NT2/D1 (cell line): ENCODE results near the gene CDKN2C.

Experiments
- DNase-seq: peaks from one replicate; pipeline ENCODE4 v3.0.0-alpha.2; 2011; ENCODE audit warnings: low read depth, low spot score
- H3K27me3 ChIP-seq: 2 replicates; pipeline ENCODE4 v1.6.0; 2011; ENCODE audit warnings: mild to moderate bottlenecking; ENCODE audit not compliant: insufficient read length, insufficient read depth
- H3K36me3 ChIP-seq: 2 replicates; pipeline ENCODE4 v1.6.1; 2011; ENCODE audit warnings: mild to moderate bottlenecking, low read length, mixed read lengths; ENCODE audit not compliant: insufficient read depth, insufficient read length
- H3K4me1 ChIP-seq: 2 replicates; pipeline ENCODE4 v1.5.1; 2011; ENCODE audit not compliant: insufficient read depth, insufficient read length
- H3K4me3 ChIP-seq: 2 replicates; pipeline ENCODE4 v1.5.1; 2011; ENCODE audit warnings: low read depth; ENCODE audit not compliant: insufficient read length
- H3K9ac ChIP-seq: 2 replicates; pipeline ENCODE4 v1.6.0; 2011; ENCODE audit warnings: low read depth; ENCODE audit not compliant: insufficient read length
- H3K9me3 ChIP-seq: 2 replicates; pipeline ENCODE4 v1.5.1; 2011; ENCODE audit warnings: mild to moderate bottlenecking, low read length; ENCODE audit not compliant: insufficient read depth
- SUZ12 ChIP-seq: IDR thresholded peaks from 2 replicates; pipeline ENCODE4 v1.6.1; 2011; ENCODE audit not compliant: insufficient read length, insufficient read depth; ENCODE audit errors: extremely low read depth
- YY1 ChIP-seq: IDR thresholded peaks from 2 replicates; pipeline ENCODE4 v1.6.1; 2011; ENCODE audit not compliant: insufficient read length, insufficient read depth
- ZNF274 ChIP-seq: IDR thresholded peaks from 2 replicates; pipeline ENCODE4 v1.6.1; 2011; ENCODE audit warnings: mild to moderate bottlenecking, low read depth, low read length

Gene CDKN2C

DNA sequence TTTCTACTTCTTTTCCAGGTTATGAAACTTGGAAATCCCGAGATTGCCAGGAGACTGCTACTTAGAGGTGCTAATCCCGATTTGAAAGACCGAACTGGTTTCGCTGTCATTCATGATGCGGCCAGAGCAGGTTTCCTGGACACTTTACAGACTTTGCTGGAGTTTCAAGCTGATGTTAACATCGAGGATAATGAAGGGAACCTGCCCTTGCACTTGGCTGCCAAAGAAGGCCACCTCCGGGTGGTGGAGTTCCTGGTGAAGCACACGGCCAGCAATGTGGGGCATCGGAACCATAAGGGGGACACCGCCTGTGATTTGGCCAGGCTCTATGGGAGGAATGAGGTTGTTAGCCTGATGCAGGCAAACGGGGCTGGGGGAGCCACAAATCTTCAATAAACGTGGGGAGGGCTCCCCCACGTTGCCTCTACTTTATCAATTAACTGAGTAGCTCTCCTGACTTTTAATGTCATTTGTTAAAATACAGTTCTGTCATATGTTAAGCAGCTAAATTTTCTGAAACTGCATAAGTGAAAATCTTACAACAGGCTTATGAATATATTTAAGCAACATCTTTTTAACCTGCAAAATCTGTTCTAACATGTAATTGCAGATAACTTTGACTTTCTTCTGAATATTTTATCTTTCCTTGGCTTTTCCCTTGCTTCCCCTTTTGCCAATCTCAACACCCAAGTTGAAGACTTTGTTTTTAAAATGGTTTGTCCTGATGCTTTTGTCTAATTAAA lies 4.0 kb downstream of the CDKN2C start:
- Histone ChIP-seq H3K9me3 (no peaks in the 10 kb centered on the region), H3K4me1 (peaks cover 3% of the 10 kb centered on the region), H3K36me3 (no peaks in the 10 kb centered on the region), H3K4me3 (no peak overlapping the region), H3K9ac (no peak overlapping the region), H3K27me3 (peaks cover 96% of the 10 kb centered on the region)
- DNase-seq = no peak
- no peak for TF ChIP-seq ZNF274
- no peak for TF ChIP-seq YY1
- no peak for TF ChIP-seq SUZ12

DNA sequence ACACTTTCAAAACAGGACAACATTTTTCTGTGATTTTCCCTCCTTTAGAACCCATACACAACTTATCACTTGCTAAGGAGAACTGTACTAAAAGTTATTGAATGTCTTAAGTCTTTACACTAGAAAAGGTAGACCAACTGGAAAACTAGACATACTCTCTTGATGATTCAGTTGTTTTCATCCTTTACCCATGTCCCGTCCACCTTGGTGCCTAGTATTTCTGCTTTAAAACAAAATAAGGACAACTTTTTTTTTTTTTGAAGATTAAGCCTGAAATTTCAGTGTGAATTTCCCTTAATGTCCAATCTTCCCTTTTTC lies 4.5 kb downstream of the CDKN2C start:
- Histone ChIP-seq H3K9me3 (no peaks in the 10 kb centered on the region), H3K36me3 (no peaks in the 10 kb centered on the region), H3K27me3 (peaks cover 96% of the 10 kb centered on the region), H3K4me1 (peaks cover 3% of the 10 kb centered on the region), H3K4me3 (no peak overlapping the region), H3K9ac (no peak overlapping the region)
- DNase-seq = no peak
- TF ChIP-seq ZNF274 (no peak), YY1 (no peak), SUZ12 (no peak)

DNA sequence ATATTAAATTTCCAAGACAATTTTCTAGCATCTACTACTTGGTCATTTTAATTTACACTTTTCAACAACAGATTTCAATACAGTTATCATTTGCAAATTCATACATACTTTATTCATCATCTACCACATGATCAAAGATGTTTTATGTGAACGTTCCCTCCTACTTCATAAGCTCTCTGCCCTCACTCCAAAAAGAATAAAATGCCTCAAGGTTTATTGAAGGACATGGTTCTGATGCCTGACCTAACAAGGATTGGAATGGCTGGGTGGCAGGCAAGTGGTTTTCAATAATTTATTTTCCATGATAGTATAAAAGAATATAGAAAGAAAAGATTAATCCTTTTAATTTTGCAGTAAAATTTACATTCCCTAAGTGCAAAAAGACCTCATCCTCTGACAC lies 5.4 kb downstream of the CDKN2C start:
- no peak for DNase-seq

DNA sequence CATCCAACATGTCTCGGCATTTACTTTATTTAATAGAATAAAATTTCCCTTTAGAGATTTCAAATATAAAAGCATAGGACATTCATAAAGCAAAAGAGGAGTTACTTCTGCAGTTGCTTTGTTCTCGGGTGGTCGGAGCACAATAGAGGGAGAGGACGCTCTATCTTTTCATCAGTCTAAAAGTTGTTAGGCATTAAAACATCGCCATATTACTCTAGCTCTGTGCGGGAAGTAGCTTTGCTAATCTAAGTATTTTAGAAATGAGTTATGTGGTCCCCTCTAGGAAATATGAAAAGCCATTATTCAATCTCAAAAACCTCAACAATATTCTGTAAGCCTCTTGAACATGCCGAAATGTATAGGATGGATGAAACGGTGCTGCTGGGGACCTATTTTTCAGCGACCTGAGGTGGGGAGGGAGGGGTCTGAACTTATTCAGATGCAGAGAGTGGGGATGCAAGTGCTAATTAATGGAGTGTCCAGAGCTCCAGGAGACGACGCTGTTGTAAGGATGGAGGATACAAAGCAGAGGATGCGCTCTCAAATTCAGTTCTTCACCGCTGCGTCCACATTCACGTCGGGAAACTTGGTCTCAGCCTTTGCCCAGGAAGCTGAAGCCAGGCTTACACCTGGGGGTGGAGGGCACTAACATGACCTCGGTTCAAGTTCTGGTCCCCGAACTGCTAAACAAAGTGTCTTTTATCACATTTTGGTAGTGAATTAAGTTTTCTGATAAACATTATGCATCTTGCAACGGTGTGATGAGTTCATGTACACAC lies 6.3 kb downstream of the CDKN2C start:
- peaks cover 96% of the 10 kb centered on the region for H3K27me3 ChIP-seq
- DNase-seq = no peak
- TF ChIP-seq YY1 (no peak), SUZ12 (peak; percentile 97)
- H3K4me3 ChIP-seq = peak overlapping the region; percentile 42
- H3K4me1 ChIP-seq = peaks cover 3% of the 10 kb centered on the region
- H3K9me3 ChIP-seq = no peaks in the 10 kb centered on the region
- H3K9ac ChIP-seq = no peak overlapping the region
- H3K36me3 ChIP-seq = no peaks in the 10 kb centered on the region

More for the DNA sequence above, 5.4 kb downstream of the CDKN2C start:
- H3K9ac ChIP-seq = no peak overlapping the region
- H3K36me3 ChIP-seq = no peaks in the 10 kb centered on the region
- TF ChIP-seq YY1 (no peak), SUZ12 (no peak), ZNF274 (no peak)
- H3K27me3 ChIP-seq = peaks cover 96% of the 10 kb centered on the region
- H3K4me3 ChIP-seq = no peak overlapping the region
- no peaks in the 10 kb centered on the region for H3K9me3 ChIP-seq
- peaks cover 3% of the 10 kb centered on the region for H3K4me1 ChIP-seq

DNA sequence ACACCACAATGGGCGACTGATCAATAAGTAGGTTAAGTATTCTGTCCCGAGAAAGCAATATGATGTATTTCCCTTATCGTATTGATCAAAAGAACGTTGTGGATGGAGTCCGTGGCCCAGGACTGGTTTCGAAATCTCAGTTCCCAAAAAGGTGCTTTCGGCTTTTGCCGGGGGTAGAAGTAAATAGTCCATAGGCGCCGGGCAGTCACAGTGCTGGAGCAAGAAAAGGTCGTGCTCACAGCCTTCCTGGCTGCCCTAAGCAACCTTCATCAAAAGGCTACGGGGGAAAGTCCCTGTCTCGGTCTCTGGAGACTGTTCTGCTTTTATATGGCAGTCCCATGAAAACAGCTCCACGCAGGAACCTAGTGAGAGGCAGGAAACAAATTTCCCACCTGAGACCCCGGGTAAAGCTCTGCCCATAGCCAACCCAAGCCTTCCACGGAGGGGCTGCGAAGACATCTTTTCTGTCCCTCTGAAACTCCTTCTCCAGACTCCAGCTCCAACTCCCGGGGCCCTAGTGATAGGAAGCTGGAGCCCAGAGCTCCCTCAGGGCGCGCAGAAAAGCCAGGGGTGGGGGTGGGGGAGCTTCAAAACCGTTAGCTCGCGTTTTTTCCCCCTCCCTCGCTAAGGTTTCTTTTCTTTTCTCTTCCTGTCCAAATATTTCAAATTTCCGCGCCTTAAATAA lies 7.0 kb downstream of the CDKN2C start:
- H3K4me1 ChIP-seq = peaks cover 3% of the 10 kb centered on the region
- peaks cover 96% of the 10 kb centered on the region for H3K27me3 ChIP-seq
- H3K4me3 ChIP-seq = peak overlapping the region; percentile 42
- no peak for DNase-seq
- TF ChIP-seq YY1 = no peak
- no peak for TF ChIP-seq ZNF274
- TF ChIP-seq SUZ12 = no peak
- no peaks in the 10 kb centered on the region for H3K9me3 ChIP-seq
- no peak overlapping the region for H3K9ac ChIP-seq
- no peaks in the 10 kb centered on the region for H3K36me3 ChIP-seq

GRCh38 chr1:50977575-50978143 lies 7.6 kb downstream of the CDKN2C start:
- H3K27me3 ChIP-seq = peaks cover 96% of the 10 kb centered on the region
- TF ChIP-seq ZNF274 (no peak), SUZ12 (peak; percentile 25)

More at GRCh38 chr1:50977575-50978143, 7.6 kb downstream of the CDKN2C start:
- no peak for DNase-seq
- peak overlapping the region; percentile 66 for H3K9ac ChIP-seq
- peaks cover 3% of the 10 kb centered on the region for H3K4me1 ChIP-seq
- H3K36me3 ChIP-seq = no peaks in the 10 kb centered on the region
- peak overlapping the region; percentile 52 for H3K4me3 ChIP-seq
- H3K9me3 ChIP-seq = no peaks in the 10 kb centered on the region
